HuH-7.5 (cell line): ENCODE measurements around the gene RDH14.

Experiments
- DNase-seq: peaks from one replicate; pipeline ENCODE4 v3.0.0; 2011; ENCODE audit warnings: low spot score

The RDH14 gene

GRCh38 chr2:18560031-18560796 is at the start of gene RDH14:
TSS of gene RDH14 (minus strand) at chr2:18560653. CDS start at chr2:18560572, 81 bp downstream.
- peak; percentile 64 for DNase-seq

GRCh38 chr2:18610090-18610489 is 49.6 kb upstream of the RDH14 start:
- DNase-seq, result no peak

- DNase-seq, result no peak
Observed at GRCh38 chr2:18605115-18605514, 44.7 kb upstream of the RDH14 start.

- DNase-seq, result no peak
Observed at GRCh38 chr2:18604531-18604885, 44.1 kb upstream of the RDH14 start.

GRCh38 chr2:18603854-18604530 is 43.5 kb upstream of the RDH14 start:
- no peak for DNase-seq

- DNase-seq, result no peak
Observed at GRCh38 chr2:18602298-18602697, 41.8 kb upstream of the RDH14 start.

- DNase-seq, result no peak
Observed at GRCh38 chr2:18600255-18600613, 39.8 kb upstream of the RDH14 start.

- DNase-seq, result no peak
Observed at GRCh38 chr2:18599509-18600254, 39.2 kb upstream of the RDH14 start.

- DNase-seq, result no peak
Observed at GRCh38 chr2:18598848-18599484, 38.5 kb upstream of the RDH14 start.

GRCh38 chr2:18597618-18598017 is 37.2 kb upstream of the RDH14 start:
- DNase-seq, result no peak

- no peak for DNase-seq
Observed at GRCh38 chr2:18596993-18597392, 36.5 kb upstream of the RDH14 start.

- DNase-seq, result no peak
Observed at GRCh38 chr2:18593496-18593895, 33.0 kb upstream of the RDH14 start.

- DNase-seq, result no peak
Observed at GRCh38 chr2:18592372-18592771, 31.9 kb upstream of the RDH14 start.

- no peak for DNase-seq
Observed at GRCh38 chr2:18589354-18589753, 28.9 kb upstream of the RDH14 start, which contains the start of gene NT5C1B. TSS of gene NT5C1B (minus strand) at chr2:18589569. CDS start at chr2:18589468, 101 bp downstream.

GRCh38 chr2:18588802-18589201 is 28.3 kb upstream of the RDH14 start:
- no peak for DNase-seq

- no peak for DNase-seq
Observed at GRCh38 chr2:18588049-18588448, 27.6 kb upstream of the RDH14 start.

GRCh38 chr2:18585526-18585925 is 25.1 kb upstream of the RDH14 start:
- no peak for DNase-seq

- no peak for DNase-seq
Observed at GRCh38 chr2:18584608-18584954, 24.1 kb upstream of the RDH14 start.

GRCh38 chr2:18583905-18584607 is 23.6 kb upstream of the RDH14 start:
- DNase-seq, result no peak

GRCh38 chr2:18580606-18581005 is 20.2 kb upstream of the RDH14 start:
- no peak for DNase-seq

- no peak for DNase-seq
Observed at GRCh38 chr2:18578033-18578432, 17.6 kb upstream of the RDH14 start.
